GM18861 (cell line): ENCODE data around the gene AFAP1.
"Not testable (repeated sequence)": the region's sequence is repeated elsewhere in the genome, so short reads cannot be mapped to it uniquely, and the experiment has no call there.

ENCODE experiments used
- ATAC-seq: cut with Tn5 transposase; IDR thresholded peaks from one replicate; pipeline ENCODE4 v1.9.1; 2021; ENCODE audit not compliant: unreplicated experiment

AFAP1 gene

GRCh38 chr4:7947927-7948326 lies 8.3 kb upstream of the AFAP1 start:
- ATAC-seq = no peak

- ATAC-seq = no peak
Observed at GRCh38 chr4:7945709-7946380, 6.2 kb upstream of the AFAP1 start.

GRCh38 chr4:7944599-7945220 lies 5.0 kb upstream of the AFAP1 start:
- ATAC-seq = no peak

GRCh38 chr4:7943688-7944087 lies 4.0 kb upstream of the AFAP1 start:
- ATAC-seq = not testable (repeated sequence)

- ATAC-seq = no peak
Observed at GRCh38 chr4:7943211-7943610, 3.5 kb upstream of the AFAP1 start.

- no peak for ATAC-seq
Observed at GRCh38 chr4:7941965-7942496, 2.4 kb upstream of the AFAP1 start.

GRCh38 chr4:7941111-7941964 lies 1.7 kb upstream of the AFAP1 start:
- no peak for ATAC-seq

DNA sequence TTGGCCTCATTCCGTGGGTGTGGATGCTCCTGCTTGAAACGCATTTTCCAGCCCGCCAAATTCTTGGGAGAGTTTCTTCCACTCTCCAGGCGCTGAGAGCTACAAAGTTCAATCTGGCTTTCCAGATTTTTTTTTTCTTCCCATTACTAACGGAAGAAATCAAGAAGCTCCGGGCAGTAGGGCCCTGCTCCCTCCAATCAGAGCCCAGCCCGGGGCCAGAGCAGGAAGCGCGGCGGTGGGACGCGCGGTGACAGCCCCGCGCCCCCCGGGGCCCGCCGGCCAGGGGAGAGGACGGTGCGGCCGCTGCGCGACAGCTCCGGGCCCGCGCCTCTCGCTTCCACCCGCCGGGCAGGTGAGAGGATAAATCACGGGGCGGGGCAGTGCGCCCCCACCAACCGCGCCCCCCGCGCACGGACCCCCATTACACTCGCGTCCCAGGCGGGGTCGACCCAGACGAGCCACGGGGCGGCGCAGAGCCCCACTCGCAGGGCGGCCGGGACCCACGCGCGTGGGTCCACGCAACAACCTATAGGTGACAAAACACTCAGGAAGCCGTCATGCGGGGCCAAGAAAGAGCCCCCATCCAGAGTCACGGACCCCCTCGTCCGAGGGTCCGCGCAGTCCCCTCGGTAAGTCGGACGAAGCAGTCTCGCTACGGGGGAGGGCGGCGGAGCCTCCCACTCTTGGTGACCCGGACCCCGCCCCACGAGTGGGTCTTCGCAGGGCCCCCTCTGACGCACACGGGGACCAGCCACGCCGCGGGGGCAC lies 868 bp downstream of the AFAP1 start:
- ATAC-seq = no peak

DNA sequence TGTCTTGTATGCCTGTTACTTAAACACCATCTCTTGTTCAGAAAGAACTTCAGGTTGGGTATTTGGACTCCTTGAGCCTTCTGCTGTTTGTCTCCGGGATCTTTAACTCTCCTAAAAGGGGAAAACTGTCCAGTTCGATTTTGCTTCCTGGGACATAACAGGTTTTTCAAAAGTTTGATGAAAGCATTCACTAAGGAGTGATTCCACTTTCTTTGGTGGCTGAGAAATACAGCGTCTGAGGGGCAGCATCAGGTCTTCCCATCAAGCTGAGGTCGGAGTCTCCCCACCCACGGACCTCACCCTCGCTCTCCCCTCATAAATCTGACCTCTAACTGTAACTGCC lies 1.4 kb downstream of the AFAP1 start:
- no peak for ATAC-seq

GRCh38 chr4:7937006-7937405 lies 2.7 kb downstream of the AFAP1 start:
- no peak for ATAC-seq

- ATAC-seq = no peak
Observed at GRCh38 chr4:7933651-7934510, 5.8 kb downstream of the AFAP1 start.

DNA sequence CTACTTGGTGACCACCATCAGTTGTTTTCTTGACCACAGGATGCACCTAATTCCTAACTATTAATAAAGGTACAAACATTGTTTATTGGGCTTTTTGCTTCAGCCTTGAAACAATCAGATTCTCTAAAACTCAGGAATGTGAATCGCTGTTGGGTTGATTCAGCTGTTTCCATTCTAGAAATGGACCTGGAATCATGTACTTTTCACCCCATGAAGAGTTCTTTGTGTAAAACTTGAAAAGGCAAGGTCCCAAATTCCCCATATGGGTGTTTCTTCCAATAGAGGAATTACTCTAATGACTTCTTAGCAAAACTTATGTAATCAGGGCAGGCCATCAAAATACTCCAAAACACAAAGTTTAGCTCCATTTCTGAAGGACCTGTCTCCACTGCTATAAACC lies 7.4 kb downstream of the AFAP1 start:
- ATAC-seq = no peak

- no peak for ATAC-seq
Observed at GRCh38 chr4:7929118-7929951, 10.3 kb downstream of the AFAP1 start.

DNA sequence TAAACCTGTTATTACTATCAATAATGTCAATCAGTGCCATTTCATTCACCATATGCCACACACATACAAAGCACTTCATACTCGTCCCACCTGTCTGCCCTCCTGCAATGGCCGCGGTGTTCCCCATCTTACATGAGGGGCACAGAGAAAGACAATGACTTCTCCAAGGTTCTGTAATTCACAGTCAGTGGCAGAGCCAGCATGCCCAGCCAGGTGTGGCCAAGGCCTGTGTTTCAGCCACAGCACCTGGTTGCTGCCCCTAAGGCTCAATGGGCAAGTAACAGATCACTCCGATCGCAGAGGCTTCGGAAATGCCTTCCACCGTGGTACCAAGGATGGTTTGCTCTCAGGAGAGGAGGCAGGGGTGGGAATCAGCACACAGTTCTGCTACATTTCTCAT lies 10.9 kb downstream of the AFAP1 start:
- ATAC-seq = no peak

DNA sequence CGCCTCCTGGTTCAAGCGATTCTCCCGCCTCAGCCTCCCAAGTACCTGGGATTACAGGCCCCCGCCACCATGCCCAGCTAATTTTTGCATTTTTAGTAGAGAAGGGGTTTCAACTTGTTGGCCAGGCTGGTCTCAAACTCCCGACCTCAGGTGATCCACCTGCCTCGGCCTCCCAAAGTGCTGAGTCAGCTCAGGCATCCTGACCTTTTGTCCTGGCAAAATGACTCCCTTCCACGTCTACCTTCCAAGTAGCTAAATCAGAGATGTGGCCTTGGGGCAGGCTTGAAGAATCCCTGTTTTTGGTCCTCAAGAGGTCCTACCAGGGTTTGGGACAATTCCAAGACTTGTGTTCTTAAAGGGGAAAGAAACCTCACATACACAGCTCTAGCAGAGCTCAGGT lies 12.8 kb downstream of the AFAP1 start:
- no peak for ATAC-seq

- ATAC-seq = no peak
Observed at GRCh38 chr4:7924570-7924969, 15.1 kb downstream of the AFAP1 start.

- no peak for ATAC-seq
Observed at GRCh38 chr4:7924163-7924562, 15.5 kb downstream of the AFAP1 start.

GRCh38 chr4:7922466-7922865 lies 17.2 kb downstream of the AFAP1 start:
- no peak for ATAC-seq

- ATAC-seq = no peak
Observed at GRCh38 chr4:7918981-7919380, 20.7 kb downstream of the AFAP1 start.
